MM.1S (cell line): ENCODE data around the gene MFSD6L.

Source experiments
- CTCF ChIP-seq: fragments of 300-600 bp; sonication (generic); IDR thresholded peaks from 2 replicates; pipeline ENCODE4 v1.5.1; 2016; ENCODE audit warnings: antibody characterized with exemption, low read length, mixed read lengths
- EZH2 ChIP-seq: fragments of 300-600 bp; sonication (generic); optimal IDR thresholded peaks from 2 replicates; pipeline ENCODE3; 2017; ENCODE audit warnings: low read depth, mild to moderate bottlenecking, antibody characterized with exemption, low read length, mixed read lengths
- EZH2phosphoT487 ChIP-seq: fragments of 300-600 bp; sonication (generic); IDR thresholded peaks from 2 replicates; pipeline ENCODE4 v1.6.1; 2018; ENCODE audit warnings: antibody characterized with exemption, low read length

- TF ChIP-seq CTCF (no peak), EZH2 (no peak), EZH2phosphoT487 (no peak)
Observed at GRCh38 chr17:8749616-8750015, 49.5 kb downstream of the MFSD6L start.
